PFSK-1 (cell line): Measurements from ENCODE around the gene POM121L2.

Source experiments
- FOXP2 ChIP-seq: optimal IDR thresholded peaks from 2 replicates; pipeline ENCODE3; 2011; ENCODE audit warnings: borderline replicate concordance, control low read depth, inconsistent platforms; ENCODE audit not compliant: insufficient read depth; ENCODE audit errors: extremely low read length, extremely low read depth
- POLR2AphosphoS5 ChIP-seq: IDR thresholded peaks from 2 replicates; pipeline ENCODE4 v1.6.1; 2012; ENCODE audit warnings: low read depth, mild to moderate bottlenecking, control low read depth, low read length, moderate library complexity
- SIN3A ChIP-seq: IDR thresholded peaks from 2 replicates; pipeline ENCODE4 v1.6.1; 2012; ENCODE audit warnings: mild to moderate bottlenecking, low read length, moderate library complexity, borderline replicate concordance; ENCODE audit not compliant: insufficient read depth
- TAF1 ChIP-seq: IDR thresholded peaks from 2 replicates; pipeline ENCODE4 v1.6.1; 2012; ENCODE audit warnings: low read length, control low read depth, borderline replicate concordance; ENCODE audit not compliant: insufficient read depth
- TF ChIP-seq, protein P1 (sequence below), 2 experiments: IDR thresholded peaks; 2 replicates each; pipeline versions ENCODE4 v1.6.1 to v1.8.0; 2011 to 2012; ENCODE audit warnings: low read depth in 2 of 2, low read length in 2 of 2, control low read depth in 1 of 2, inconsistent platforms in 1 of 2, mild to moderate bottlenecking in 1 of 2, moderate library complexity in 1 of 2; ENCODE audit not compliant: insufficient read depth in 1 of 2

POM121L2 gene

DNA sequence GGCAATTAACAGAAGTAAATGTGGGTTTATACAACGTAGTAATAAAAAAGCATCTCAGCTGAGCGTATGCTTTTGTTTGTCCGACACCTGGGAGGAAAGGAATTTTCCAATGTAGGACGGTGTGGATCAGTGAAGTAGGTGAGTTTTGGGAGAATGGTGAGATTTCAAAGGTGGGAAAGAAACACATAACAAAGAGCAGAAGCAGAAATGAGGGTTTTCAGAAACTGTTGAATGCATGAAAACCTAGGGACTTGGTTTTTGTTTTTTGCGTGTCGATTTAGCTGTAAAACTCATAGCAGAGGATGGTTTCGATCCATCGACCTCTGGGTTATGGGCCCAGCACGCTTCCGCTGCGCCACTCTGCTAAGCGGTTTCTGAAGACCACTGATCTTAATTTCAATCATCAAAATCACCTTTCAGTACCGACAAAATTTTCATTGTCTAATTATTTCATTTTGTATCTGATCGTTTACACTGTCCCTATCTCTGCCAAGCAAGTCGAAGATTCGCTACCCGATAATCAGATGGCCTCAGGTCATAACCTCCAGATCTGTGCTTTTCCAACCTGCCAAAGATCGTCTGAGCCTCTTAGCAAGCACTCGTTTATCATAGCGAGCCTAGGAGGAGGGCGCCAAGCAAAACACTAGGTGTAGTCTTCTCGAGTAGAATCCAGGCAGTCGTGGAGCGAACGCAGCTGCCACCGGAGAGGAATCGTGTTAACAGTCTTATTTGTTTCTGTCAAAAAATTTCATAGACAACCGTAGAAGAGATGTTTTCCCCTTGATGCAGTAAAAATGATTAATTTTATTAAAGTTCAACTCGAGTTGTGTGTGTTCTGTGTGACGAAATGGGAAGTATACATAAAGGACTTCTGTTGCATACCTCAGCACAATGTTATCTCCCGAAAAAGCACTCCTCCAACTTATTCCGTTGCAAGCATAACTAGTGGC lies 20.9 kb upstream of the POM121L2 start:
- TF ChIP-seq SIN3A (0 out of 2 replicates have a peak, but pooled peaks have one; percentile 31), POLR2AphosphoS5 (no peak), TAF1 (peak; percentile 48; the same call in 1 of the 2 replicates)

DNA sequence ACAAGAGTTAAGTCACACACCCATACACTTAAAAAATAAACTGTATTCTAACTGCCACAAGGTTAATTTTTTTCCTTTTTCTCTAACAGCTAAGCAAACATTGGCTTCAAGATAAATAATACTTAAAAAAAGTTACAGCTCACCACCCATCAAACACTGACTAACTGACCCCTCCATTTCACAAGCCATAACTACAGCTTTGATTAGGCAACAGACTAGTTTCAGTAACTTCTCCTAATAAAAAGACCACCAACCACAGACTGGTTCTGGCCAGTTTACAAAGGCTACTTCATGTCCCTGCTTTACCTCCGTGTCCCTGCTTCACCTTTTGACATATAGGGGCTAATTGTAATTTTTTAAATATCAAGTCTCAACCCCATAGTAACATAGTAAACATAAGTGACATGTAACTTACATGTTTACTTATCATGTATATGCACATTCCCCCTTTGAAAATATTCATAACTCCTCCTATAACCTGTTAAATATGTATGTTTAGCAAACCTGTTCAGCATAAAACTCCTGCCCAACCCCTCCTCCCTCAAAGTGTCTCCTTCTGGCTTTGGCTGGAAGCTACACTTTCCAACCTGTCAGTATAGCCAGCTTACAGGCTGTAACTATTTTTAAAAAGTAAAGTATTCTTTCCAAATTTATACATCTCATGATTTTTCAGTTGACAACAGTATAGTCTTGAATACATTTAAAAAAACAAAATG lies 15.1 kb upstream of the POM121L2 start:
- no peak for TF ChIP-seq POLR2AphosphoS5

DNA sequence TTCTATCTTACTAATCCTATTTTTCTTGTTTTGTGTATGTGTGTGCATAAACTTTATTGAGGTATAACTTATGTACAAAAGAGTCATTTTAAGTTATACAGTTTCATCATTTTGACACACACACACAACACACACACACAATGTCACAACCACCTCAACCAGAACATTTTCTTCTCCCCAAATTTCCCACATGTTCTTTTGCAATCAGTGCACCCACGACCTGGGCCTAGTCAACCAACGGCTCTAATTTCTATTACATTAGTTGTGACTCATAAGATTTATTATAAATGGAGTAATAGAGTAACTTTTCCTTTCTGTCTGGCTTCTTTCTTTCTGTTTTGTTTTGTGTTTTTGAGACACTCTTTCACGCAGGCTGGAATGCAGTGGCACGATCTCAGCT lies 9.8 kb upstream of the POM121L2 start:
- TF ChIP-seq FOXP2: no peak
- no peak for TF ChIP-seq POLR2AphosphoS5
- TF ChIP-seq SIN3A: no peak
- TF ChIP-seq TAF1: no peak
- TF ChIP-seq, protein P1, sequence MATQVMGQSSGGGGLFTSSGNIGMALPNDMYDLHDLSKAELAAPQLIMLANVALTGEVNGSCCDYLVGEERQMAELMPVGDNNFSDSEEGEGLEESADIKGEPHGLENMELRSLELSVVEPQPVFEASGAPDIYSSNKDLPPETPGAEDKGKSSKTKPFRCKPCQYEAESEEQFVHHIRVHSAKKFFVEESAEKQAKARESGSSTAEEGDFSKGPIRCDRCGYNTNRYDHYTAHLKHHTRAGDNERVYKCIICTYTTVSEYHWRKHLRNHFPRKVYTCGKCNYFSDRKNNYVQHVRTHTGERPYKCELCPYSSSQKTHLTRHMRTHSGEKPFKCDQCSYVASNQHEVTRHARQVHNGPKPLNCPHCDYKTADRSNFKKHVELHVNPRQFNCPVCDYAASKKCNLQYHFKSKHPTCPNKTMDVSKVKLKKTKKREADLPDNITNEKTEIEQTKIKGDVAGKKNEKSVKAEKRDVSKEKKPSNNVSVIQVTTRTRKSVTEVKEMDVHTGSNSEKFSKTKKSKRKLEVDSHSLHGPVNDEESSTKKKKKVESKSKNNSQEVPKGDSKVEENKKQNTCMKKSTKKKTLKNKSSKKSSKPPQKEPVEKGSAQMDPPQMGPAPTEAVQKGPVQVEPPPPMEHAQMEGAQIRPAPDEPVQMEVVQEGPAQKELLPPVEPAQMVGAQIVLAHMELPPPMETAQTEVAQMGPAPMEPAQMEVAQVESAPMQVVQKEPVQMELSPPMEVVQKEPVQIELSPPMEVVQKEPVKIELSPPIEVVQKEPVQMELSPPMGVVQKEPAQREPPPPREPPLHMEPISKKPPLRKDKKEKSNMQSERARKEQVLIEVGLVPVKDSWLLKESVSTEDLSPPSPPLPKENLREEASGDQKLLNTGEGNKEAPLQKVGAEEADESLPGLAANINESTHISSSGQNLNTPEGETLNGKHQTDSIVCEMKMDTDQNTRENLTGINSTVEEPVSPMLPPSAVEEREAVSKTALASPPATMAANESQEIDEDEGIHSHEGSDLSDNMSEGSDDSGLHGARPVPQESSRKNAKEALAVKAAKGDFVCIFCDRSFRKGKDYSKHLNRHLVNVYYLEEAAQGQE (IDR thresholded peaks at IDR 0.05; ENCODE audit: insufficient read depth in 1 of 2, low read depth in 2 of 2, low read length in 2 of 2): no peak

DNA sequence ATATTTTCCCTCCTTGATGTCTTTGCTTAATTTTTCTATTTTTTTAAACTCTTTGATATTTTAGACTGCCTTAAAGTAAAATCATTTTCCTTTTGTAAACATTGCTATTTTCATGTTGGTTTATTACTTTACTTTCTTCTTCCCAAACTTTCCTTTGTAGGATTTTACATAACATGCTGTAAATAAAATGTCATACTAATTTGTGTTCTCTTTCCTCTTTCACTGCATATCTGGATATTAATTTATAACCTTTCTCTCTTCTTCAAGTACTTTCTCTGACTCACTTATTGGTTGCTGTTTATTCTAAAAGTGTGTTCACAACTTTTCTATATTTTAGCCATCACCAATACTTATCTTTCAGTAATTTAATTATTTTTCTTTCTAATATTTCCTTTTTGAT lies 9.3 kb upstream of the POM121L2 start:
- TF ChIP-seq TAF1 (no peak), POLR2AphosphoS5 (no peak), SIN3A (no peak), FOXP2 (no peak)
- TF ChIP-seq, protein P1 (IDR thresholded peaks at IDR 0.05; ENCODE audit: insufficient read depth in 1 of 2, low read depth in 2 of 2, low read length in 2 of 2): no peak

DNA sequence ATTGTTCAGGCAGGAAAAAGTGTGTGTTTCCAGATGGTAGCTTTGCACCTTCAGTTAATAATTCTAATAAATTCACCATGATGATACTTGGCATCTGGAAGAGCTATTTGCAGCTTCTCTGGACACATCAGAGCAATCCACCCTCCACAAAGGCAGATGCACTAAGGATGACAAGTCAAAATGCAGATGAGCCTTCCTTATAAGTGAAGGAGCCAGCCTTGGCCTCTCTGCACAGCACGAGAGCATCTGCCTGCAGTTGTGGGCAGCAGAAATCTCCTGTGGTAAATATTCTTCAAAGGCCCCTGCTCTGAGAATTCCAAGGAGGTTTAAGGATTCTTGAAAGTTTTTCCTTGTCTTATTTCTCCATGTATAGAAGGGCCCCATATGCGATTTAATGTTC lies 6.9 kb upstream of the POM121L2 start:
- TF ChIP-seq TAF1 (no peak), FOXP2 (no peak), SIN3A (no peak), POLR2AphosphoS5 (no peak)
- TF ChIP-seq, protein P1 (IDR thresholded peaks at IDR 0.05; ENCODE audit: insufficient read depth in 1 of 2, low read depth in 2 of 2, low read length in 2 of 2): no peak

DNA sequence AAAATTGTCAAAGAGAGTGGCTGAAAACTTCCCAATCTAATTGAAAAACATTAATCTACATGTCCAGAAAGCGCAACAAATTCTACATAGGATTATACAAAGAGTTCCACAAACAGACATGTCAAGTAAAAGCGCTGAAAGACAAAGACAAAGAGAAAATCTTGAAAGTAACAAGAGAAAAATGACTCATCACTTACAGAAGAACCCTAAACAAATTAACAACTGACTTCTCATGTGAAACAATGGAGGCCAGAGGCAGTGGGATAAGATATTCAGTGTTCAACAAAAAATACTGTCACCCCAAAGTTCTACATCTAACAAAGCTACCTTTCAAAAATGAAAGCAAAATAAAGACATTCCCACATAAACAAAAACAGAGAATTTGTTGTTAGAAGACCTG lies 2.0 kb upstream of the POM121L2 start:
- no peak for TF ChIP-seq SIN3A
- TF ChIP-seq, protein P1 (IDR thresholded peaks at IDR 0.05; ENCODE audit: insufficient read depth in 1 of 2, low read depth in 2 of 2, low read length in 2 of 2): no peak
- TF ChIP-seq TAF1: no peak
- no peak for TF ChIP-seq POLR2AphosphoS5
- TF ChIP-seq FOXP2: no peak
